NCI-H526 treated with DMSO at 0.1 percent for 48 hours (cell line): ENCODE results near the gene IQCH.

Source experiments
- DNase-seq: peaks from one replicate; lab custom pipeline; 2025; lab: John Stamatoyannopoulos, UW

IQCH gene

GRCh38 chr15:67254238-67255175, at the start of gene IQCH, which contains the start of gene AAGAB:
Gene IQCH, plus strand, starts transcription at chr15:67254786. Its CDS starts 111 bp downstream, at chr15:67254897.
Gene AAGAB, minus strand, starts transcription at chr15:67254661. Its CDS starts 30 bp downstream, at chr15:67254631.
- DNase-seq = peak; percentile 89

- DNase-seq = no peak
Observed at GRCh38 chr15:67207555-67208207, 46.9 kb upstream of the IQCH start.

- no peak for DNase-seq
Observed at GRCh38 chr15:67208396-67208795, 46.2 kb upstream of the IQCH start.

GRCh38 chr15:67210555-67211168, 43.9 kb upstream of the IQCH start:
- DNase-seq = no peak

- DNase-seq = no peak
Observed at GRCh38 chr15:67212684-67213367, 41.8 kb upstream of the IQCH start.

- DNase-seq = no peak
Observed at GRCh38 chr15:67215102-67215501, 39.5 kb upstream of the IQCH start.

- DNase-seq = no peak
Observed at GRCh38 chr15:67216859-67217258, 37.7 kb upstream of the IQCH start.

- DNase-seq = no peak
Observed at GRCh38 chr15:67218428-67218827, 36.2 kb upstream of the IQCH start.

GRCh38 chr15:67219288-67219687, 35.3 kb upstream of the IQCH start:
- DNase-seq = no peak

- DNase-seq = no peak
Observed at GRCh38 chr15:67224889-67225288, 29.7 kb upstream of the IQCH start.

- no peak for DNase-seq
Observed at GRCh38 chr15:67225336-67225735, 29.2 kb upstream of the IQCH start.

GRCh38 chr15:67227431-67227830, 27.2 kb upstream of the IQCH start:
- no peak for DNase-seq

- DNase-seq = no peak
Observed at GRCh38 chr15:67227846-67228245, 26.7 kb upstream of the IQCH start.

GRCh38 chr15:67228286-67228685, 26.3 kb upstream of the IQCH start:
- no peak for DNase-seq

GRCh38 chr15:67230504-67230903, 24.1 kb upstream of the IQCH start:
- no peak for DNase-seq

- DNase-seq = no peak
Observed at GRCh38 chr15:67232591-67232990, 22.0 kb upstream of the IQCH start.

GRCh38 chr15:67240235-67241131, 14.1 kb upstream of the IQCH start:
- DNase-seq = peak; percentile 29

- DNase-seq = peak; percentile 22
Observed at GRCh38 chr15:67241132-67241855, 13.3 kb upstream of the IQCH start.

- no peak for DNase-seq
Observed at GRCh38 chr15:67242708-67243111, 11.9 kb upstream of the IQCH start.

GRCh38 chr15:67244971-67245478, 9.6 kb upstream of the IQCH start:
- DNase-seq = no peak
